Medulla oblongata (tissue), 1 donor: Measurements from ENCODE around the gene SYTL3.
"Not testable (repeated sequence)": the region's sequence is repeated elsewhere in the genome, so short reads cannot be mapped to it uniquely, and the experiment has no call there.

ENCODE experiments used
- DNase-seq: peaks from one replicate; pipeline ENCODE4 v3.0.0-alpha.2; 2015; ENCODE audit errors: extremely low spot score

The SYTL3 gene

GRCh38 chr6:158638324-158638854 lies 11.5 kb upstream of the SYTL3 start:
- no peak for DNase-seq

GRCh38 chr6:158639056-158639455 lies 10.8 kb upstream of the SYTL3 start:
- DNase-seq, result no peak

- DNase-seq, result no peak
Measured at GRCh38 chr6:158640519-158640918, 9.3 kb upstream of the SYTL3 start.

- no peak for DNase-seq
Measured at GRCh38 chr6:158642097-158642601, 7.7 kb upstream of the SYTL3 start.

- DNase-seq, result no peak
Measured at GRCh38 chr6:158643836-158644230, 6.0 kb upstream of the SYTL3 start.

- peak; percentile 91 for DNase-seq
Measured at GRCh38 chr6:158644231-158645063, 5.4 kb upstream of the SYTL3 start, which contains the start of gene DYNLT1. DYNLT1 (minus strand) TSS chr6:158644743; CDS start chr6:158644708, 35 bp downstream.

GRCh38 chr6:158645064-158646022 lies 4.5 kb upstream of the SYTL3 start:
- DNase-seq, result no peak

- no peak for DNase-seq
Measured at GRCh38 chr6:158646023-158646910, 3.6 kb upstream of the SYTL3 start.

GRCh38 chr6:158647501-158647900 lies 2.4 kb upstream of the SYTL3 start:
- DNase-seq, result no peak

- no peak for DNase-seq
Measured at GRCh38 chr6:158648682-158649131, 1.1 kb upstream of the SYTL3 start.

GRCh38 chr6:158651981-158652737 lies 2.3 kb downstream of the SYTL3 start:
- not testable (repeated sequence) for DNase-seq

- DNase-seq, result peak; percentile 49
Measured at GRCh38 chr6:158653577-158654354, 3.9 kb downstream of the SYTL3 start.

GRCh38 chr6:158654498-158654897 lies 4.6 kb downstream of the SYTL3 start:
- peak; percentile 87 for DNase-seq

GRCh38 chr6:158654960-158655489 lies 5.2 kb downstream of the SYTL3 start:
- peak; percentile 69 for DNase-seq

- DNase-seq, result no peak
Measured at GRCh38 chr6:158655569-158656450, 6.0 kb downstream of the SYTL3 start.

GRCh38 chr6:158656986-158657385 lies 7.1 kb downstream of the SYTL3 start:
- not testable (repeated sequence) for DNase-seq

- DNase-seq, result no peak
Measured at GRCh38 chr6:158660333-158660754, 10.5 kb downstream of the SYTL3 start.

- DNase-seq, result no peak
Measured at GRCh38 chr6:158661156-158661685, 11.4 kb downstream of the SYTL3 start.
